Fibroblast of the aortic adventitia (primary cell): Measurements from ENCODE around the gene FRS2. TPM values are rescaled to one million over a fixed set of nuclear protein-coding genes. Genes with fewer than 3 reads are reported as not detected.
A peak's percentile ranks its signal among the peaks of the same experiment; 100 is the strongest.

Source experiments
- DNase-seq: peaks from one replicate; pipeline ENCODE4 v3.0.0-alpha.2; 2010; ENCODE audit warnings: low read depth
- H3K4me3 ChIP-seq: 2 replicates; pipeline ENCODE4 v1.5.1; 2011; ENCODE audit warnings: low read depth, mild to moderate bottlenecking, control low read depth, low read length, moderate library complexity
- total RNA-seq: library from RNA; depleted of rRNA; stranded (reverse); fragments of >200 nt; gene quantifications from 2 replicates; pipeline ENCODE4 v1.2.3, GENCODE V29; 2012; ENCODE audit warnings: low replicate concordance
- TF ChIP-seq, protein P1 (sequence below): IDR thresholded peaks from 2 replicates; pipeline ENCODE4 v1.5.1; 2011; ENCODE audit warnings: mild to moderate bottlenecking, low read length, control low read depth, inconsistent platforms; ENCODE audit not compliant: insufficient read depth

Gene FRS2
- total RNA-seq, 1 donor: 67.0 TPM

- no peak for DNase-seq
- no peak overlapping the region for H3K4me3 ChIP-seq
- TF ChIP-seq, protein P1, sequence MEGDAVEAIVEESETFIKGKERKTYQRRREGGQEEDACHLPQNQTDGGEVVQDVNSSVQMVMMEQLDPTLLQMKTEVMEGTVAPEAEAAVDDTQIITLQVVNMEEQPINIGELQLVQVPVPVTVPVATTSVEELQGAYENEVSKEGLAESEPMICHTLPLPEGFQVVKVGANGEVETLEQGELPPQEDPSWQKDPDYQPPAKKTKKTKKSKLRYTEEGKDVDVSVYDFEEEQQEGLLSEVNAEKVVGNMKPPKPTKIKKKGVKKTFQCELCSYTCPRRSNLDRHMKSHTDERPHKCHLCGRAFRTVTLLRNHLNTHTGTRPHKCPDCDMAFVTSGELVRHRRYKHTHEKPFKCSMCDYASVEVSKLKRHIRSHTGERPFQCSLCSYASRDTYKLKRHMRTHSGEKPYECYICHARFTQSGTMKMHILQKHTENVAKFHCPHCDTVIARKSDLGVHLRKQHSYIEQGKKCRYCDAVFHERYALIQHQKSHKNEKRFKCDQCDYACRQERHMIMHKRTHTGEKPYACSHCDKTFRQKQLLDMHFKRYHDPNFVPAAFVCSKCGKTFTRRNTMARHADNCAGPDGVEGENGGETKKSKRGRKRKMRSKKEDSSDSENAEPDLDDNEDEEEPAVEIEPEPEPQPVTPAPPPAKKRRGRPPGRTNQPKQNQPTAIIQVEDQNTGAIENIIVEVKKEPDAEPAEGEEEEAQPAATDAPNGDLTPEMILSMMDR: no peak
These were observed 10.9 kb downstream of the FRS2 start for GRCh38 chr12:69481133-69481532.

- TF ChIP-seq, protein P1: no peak
- H3K4me3 ChIP-seq: no peak overlapping the region
- no peak for DNase-seq
These were observed 13.5 kb downstream of the FRS2 start for GRCh38 chr12:69483700-69484099.

DNA sequence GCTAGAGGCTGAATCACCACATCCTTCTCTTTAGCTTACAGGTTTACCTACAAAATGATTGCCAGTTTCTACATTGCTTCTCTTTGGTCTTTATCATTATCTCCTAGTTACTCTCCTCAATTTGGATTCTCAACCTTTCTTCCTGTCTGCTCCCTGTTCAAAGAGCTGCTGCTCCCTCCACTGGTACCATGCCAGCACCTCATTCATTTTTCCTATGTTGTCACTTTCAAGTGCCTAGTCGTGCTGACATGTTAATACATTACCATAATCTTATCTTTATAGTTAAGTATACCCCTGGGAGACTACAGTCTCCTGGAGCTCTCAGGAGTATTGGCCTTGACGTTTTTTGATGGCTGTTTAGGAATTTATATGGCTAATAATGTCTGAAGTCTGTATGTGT lies 14.2 kb downstream of the FRS2 start:
- H3K4me3 ChIP-seq: no peak overlapping the region
- peak; percentile 34 for DNase-seq
- TF ChIP-seq, protein P1: no peak

DNA sequence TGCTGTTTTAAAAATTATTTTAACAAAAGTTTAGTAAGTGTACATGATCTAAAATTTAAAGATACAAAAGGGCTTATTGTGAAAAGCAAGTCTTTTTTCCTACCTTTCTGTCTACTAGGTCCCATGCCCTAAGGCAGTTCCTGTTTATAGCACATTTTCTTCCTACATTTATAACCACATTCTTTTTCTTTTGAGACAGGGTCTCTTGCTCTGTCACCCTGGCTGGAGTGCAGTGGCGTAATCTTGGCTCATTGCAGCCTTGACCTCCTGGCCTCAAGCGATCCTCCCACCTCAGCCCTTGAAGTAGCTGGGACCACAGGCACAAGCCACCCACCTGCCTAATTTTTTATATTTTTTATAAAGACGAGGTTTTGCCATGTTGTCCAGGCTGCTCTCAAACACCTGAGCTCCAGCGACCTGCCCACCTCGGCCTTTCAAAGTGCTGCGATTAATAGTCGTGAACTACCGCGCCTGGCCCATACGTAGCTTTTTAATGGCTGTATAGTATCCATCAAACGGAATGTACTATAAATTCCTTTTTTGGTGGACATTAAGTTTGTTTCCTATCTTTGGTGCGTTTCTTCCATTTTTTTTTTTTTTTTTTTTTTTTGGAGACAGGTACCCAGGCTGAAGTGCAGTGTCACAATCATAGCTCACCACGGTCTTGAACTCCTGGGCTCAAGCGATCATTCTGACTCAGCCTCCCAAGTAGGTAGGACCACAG lies 20.9 kb downstream of the FRS2 start:
- TF ChIP-seq, protein P1: no peak
- H3K4me3 ChIP-seq: no peak overlapping the region
- DNase-seq: no peak

GRCh38 chr12:69492739-69493138 lies 22.6 kb downstream of the FRS2 start:
- DNase-seq: no peak
- TF ChIP-seq, protein P1: no peak
- H3K4me3 ChIP-seq: no peak overlapping the region

- H3K4me3 ChIP-seq: no peak overlapping the region
- TF ChIP-seq, protein P1: no peak
- peak; percentile 35 for DNase-seq
These were observed 24.9 kb downstream of the FRS2 start for GRCh38 chr12:69495071-69495470.
